Common myeloid progenitor, CD34-positive (primary cell): ENCODE data around the gene TNNT1.

Source experiments
- CTCF ChIA-PET: fragments of 350-600 bp; sonication (Branson Sonifier 250); formaldehyde crosslinking; loops from one replicate; lab custom pipeline; 2021; ENCODE audit warnings: antibody characterized with exemption; lab: Charles Lee
- POLR2A ChIA-PET: fragments of 350-600 bp; sonication (Branson Sonifier 250); formaldehyde crosslinking; loops from one replicate; lab custom pipeline; 2021; ENCODE audit warnings: antibody characterized with exemption; lab: Charles Lee
- DNase-seq, 3 donors: peaks; one replicate each; pipeline versions ENCODE4 v3.0.0 to v3.0.0-alpha.2; 2013
- H3K27ac ChIP-seq, 2 experiments: 1 replicate in 1 of 2; 2 replicates in 1 of 2; pipeline ENCODE4 v1.7.0; 2013; ENCODE audit warnings: inconsistent platforms in 2 of 2, low read length in 2 of 2, mild to moderate bottlenecking in 2 of 2, low read depth in 1 of 2, moderate library complexity in 1 of 2; ENCODE audit not compliant: severe bottlenecking in 2 of 2, insufficient read depth in 1 of 2, poor library complexity in 1 of 2
- H3K27me3 ChIP-seq, 5 experiments: replicated peaks in 2 of 5; 1 replicate in 3 of 5; 2 replicates in 2 of 5; pipeline versions ENCODE4 v1.6.1 to v1.7.0; 2013; ENCODE audit warnings: low read length in 4 of 5, mild to moderate bottlenecking in 2 of 5, moderate library complexity in 2 of 5, inconsistent platforms in 1 of 5; ENCODE audit not compliant: insufficient read depth in 5 of 5, control insufficient read depth in 4 of 5
- H3K36me3 ChIP-seq, 4 experiments: 1 replicate in 2 of 4; 2 replicates in 2 of 4; pipeline versions ENCODE4 v1.6.1 to v1.7.0; 2013; ENCODE audit warnings: low read length in 3 of 4, control low read depth in 1 of 4, mild to moderate bottlenecking in 1 of 4; ENCODE audit not compliant: control insufficient read depth in 4 of 4, insufficient read depth in 4 of 4
- H3K4me1 ChIP-seq, 4 experiments: 1 replicate in 3 of 4; 2 replicates in 1 of 4; pipeline versions ENCODE4 v1.6.1 to v1.7.1; 2013; ENCODE audit warnings: low read length in 3 of 4, mild to moderate bottlenecking in 3 of 4, control low read depth in 1 of 4, inconsistent platforms in 1 of 4, moderate library complexity in 1 of 4; ENCODE audit not compliant: control insufficient read depth in 4 of 4, insufficient read depth in 4 of 4; ENCODE audit errors: control extremely low read depth in 1 of 4
- H3K4me3 ChIP-seq, 7 experiments: 1 replicate in 4 of 7; 2 replicates in 3 of 7; pipeline versions ENCODE4 v1.5.1 to v1.7.0; 2013; ENCODE audit warnings: mild to moderate bottlenecking in 7 of 7, low read length in 6 of 7, moderate library complexity in 6 of 7, inconsistent platforms in 2 of 7, low read depth in 2 of 7, control low read depth in 1 of 7; ENCODE audit not compliant: insufficient read depth in 4 of 7, control insufficient read depth in 1 of 7; ENCODE audit errors: extremely low read depth in 1 of 7
- H3K9me3 ChIP-seq, 5 experiments: 1 replicate in 4 of 5; 2 replicates in 1 of 5; pipeline versions ENCODE4 v1.6.1 to v1.7.1; 2013; ENCODE audit warnings: low read length in 4 of 5, mild to moderate bottlenecking in 2 of 5, inconsistent platforms in 1 of 5, low read depth in 1 of 5, moderate library complexity in 1 of 5; ENCODE audit not compliant: control insufficient read depth in 4 of 5, insufficient read depth in 2 of 5; ENCODE audit errors: control extremely low read depth in 1 of 5
- WGBS: methylation state at CpG from one replicate; pipeline ENCODE4 v1.1.5; 2013; ENCODE audit not compliant: insufficient coverage; 5-methylcytosine and 5-hydroxymethylcytosine counted together

Gene TNNT1

GRCh38 chr19:55101261-55101660, 47.7 kb downstream of the TNNT1 start:
- CTCF ChIA-PET, result interaction anchor here (1.3 kb wide), 2 partner anchors 10 to 45 kb away, joined by 3 read pairs; no protein-coding TSS in a partner anchor
- H3K36me3 ChIP-seq, result peaks cover 8 to 37% (median 25%) of the 10 kb centered on the region in 4 experiments
- no peak for DNase-seq
- no peak overlapping the region for H3K27ac ChIP-seq
- POLR2A ChIA-PET, result no interaction called here
- H3K27me3 ChIP-seq, result no peaks in the 10 kb centered on the region
- WGBS, result 97% methylated on average over 7 of the region's 10 CpGs
- no peak overlapping the region for H3K4me3 ChIP-seq
- peaks cover 0 to 17% (median 9%) of the 10 kb centered on the region in 4 experiments for H3K4me1 ChIP-seq
- peaks cover 0 to 11% (median 0%) of the 10 kb centered on the region in 5 experiments for H3K9me3 ChIP-seq

DNA sequence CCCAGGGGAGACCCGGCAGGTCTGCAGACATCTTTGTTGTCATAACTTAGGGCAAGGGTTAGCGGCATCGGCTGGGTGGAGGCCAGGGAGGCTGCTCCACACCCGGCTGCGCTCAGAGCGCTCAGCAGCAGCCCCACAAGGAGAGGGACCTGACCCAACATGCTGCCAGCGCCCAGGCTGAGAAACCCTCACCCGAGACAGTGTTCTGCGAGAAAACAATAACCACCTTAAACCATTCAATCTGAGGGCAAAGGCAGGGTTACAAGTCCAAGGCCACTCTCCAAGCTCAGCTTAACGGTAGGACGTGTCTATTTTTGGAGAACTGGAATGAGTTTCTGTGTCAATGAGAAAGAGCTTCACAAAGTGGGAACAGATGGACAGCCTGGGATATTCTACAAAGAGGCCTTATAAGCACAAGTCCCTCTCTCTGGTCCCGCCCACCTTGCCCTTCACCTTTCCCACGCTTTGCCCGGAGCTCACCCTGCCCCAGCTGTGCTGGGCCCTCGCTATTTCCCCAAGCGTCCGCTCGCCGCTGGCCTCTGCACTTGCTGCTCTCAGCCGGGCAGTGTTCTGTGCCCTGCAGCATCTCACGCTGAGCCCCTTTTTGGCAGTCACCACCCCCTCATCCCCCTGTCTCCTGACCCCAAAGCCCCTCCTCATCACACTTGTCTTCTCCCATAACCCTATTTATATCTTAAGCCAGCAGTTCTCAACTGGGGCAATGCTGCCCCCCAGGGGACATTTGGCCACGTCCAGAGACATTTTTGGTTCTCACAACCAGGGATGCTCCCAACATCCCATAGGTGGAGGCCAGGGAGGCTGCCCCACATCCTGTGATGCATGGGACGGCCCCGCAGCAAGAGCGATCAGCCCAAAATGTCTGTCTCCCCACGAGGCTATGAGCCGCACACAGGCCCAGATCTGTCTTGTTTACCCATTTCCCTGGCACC, 49.2 kb downstream of the TNNT1 start:
- Histone ChIP-seq H3K9me3 (peaks cover 0 to 11% (median 0%) of the 10 kb centered on the region in 5 experiments), H3K27ac (no peak overlapping the region), H3K4me1 (peaks cover 0 to 17% (median 9%) of the 10 kb centered on the region in 4 experiments), H3K36me3 (peaks cover 8 to 47% (median 29%) of the 10 kb centered on the region in 4 experiments), H3K4me3 (no peak overlapping the region), H3K27me3 (no peaks in the 10 kb centered on the region)
- ChIA-PET CTCF (interaction anchor here (0.8 to 2.9 kb wide), 3 partner anchors 9 to 13 kb away, joined by 3 to 18 read pairs (median 3); no protein-coding TSS in a partner anchor), POLR2A (interaction anchor here (0.6 kb wide), 1 partner anchor 223 kb away, joined by 3 read pairs; no protein-coding TSS in a partner anchor)
- no peak for DNase-seq
- 96% methylated on average over 24 of the region's 27 CpGs for WGBS

DNA sequence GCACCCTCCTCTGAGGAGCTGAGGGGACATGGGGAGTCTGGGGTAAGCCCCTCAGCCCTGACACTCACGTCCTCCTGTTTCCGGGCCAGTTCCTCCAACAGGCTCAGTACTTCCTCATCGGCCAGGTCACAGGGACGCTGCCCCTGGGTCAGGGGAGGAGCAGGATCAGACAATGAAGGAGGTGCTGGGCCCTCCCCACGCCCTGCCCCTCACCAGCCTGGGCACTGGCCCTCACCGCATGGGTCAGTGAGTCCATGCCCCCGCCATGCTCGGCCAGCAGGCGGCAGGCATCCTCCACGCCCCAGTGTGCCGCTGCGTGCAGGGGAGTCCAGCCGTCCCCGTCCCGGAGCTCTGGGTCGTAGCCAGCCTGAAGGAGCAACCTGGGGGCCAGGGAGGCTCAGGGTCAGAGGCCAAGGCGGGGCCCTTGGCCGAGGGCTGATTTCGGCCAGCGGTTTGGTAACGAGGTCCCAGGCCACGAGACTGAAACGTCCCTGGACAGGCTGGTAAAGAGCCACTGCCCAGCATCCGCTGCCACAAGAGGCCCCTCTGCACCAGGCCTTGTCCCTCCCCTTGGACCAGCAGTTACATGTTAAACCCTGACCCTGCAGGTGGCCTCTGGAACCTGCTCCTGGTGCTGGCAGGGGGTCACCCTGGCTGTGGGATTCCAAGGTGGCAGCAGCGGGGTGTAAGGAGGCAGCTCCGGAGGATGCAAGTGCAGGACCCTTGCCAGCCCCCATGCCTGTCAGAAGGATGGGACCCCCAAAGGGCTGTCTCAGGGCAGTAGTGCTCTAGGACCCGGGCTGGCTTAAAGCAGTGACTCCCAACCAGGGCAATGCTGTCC, 50.1 kb downstream of the TNNT1 start:
- DNase-seq, result no peak
- no peak overlapping the region for H3K27ac ChIP-seq
- 98% methylated on average over 21 of the region's 27 CpGs for WGBS
- ChIA-PET POLR2A (interaction anchor here (0.6 to 1.8 kb wide), 2 partner anchors 19 to 222 kb away, joined by 3 to 5 read pairs; partner anchors contain the start of gene PPP1R12C), CTCF (interaction anchor here (0.7 to 2.9 kb wide), 7 partner anchors 8 to 44 kb away, joined by 3 to 18 read pairs (median 3); no protein-coding TSS in a partner anchor)
- H3K27me3 ChIP-seq, result no peaks in the 10 kb centered on the region
- H3K4me1 ChIP-seq, result peaks cover 0 to 17% (median 9%) of the 10 kb centered on the region in 4 experiments
- peaks cover 0 to 11% (median 0%) of the 10 kb centered on the region in 5 experiments for H3K9me3 ChIP-seq
- H3K4me3 ChIP-seq, result no peak overlapping the region
- peaks cover 10 to 55% (median 35%) of the 10 kb centered on the region in 4 experiments for H3K36me3 ChIP-seq

DNA sequence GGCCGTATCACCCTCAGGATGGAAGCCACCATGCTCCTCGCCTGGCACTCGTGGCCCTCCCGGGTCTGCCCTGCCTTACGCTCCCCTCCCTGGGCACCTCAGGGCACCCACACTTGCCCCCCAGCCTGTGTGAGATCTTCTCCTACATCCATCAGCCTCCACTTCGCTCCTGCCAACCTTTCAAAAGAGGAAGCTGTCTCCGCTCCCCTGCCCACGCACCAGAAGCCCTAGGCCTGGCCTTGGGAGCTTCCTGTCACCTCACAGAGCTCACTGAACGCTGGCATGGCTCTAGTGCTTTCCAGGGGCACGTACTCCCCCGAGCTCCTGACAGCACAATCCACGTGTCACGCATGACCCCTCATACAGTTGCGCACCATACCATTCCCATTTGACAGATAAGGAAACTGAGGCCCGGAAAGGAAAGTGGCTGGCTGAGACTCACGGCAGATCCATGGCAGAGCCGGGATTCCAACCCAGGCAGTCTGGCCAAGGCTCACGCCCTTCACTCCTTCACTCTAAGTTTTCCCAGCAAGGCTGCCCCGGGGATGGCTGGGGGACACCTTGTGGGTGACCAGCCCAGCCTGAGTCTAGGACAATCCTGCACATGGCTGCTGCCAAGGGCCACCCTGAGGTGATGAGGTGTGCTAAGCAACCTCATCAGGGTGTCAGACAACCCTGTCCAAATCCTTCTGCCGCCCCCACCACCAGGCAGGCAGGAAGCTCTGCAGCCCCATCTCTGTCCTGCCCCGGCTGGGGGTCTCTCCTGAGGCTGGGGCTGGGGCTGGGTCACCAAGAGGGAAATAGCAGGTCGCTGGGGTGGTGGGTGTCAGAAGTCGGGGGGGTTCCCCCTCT, 50.9 kb downstream of the TNNT1 start:
- peaks cover 0 to 5% (median 0%) of the 10 kb centered on the region in 5 experiments for H3K9me3 ChIP-seq
- no peak overlapping the region for H3K27ac ChIP-seq
- no peak overlapping the region for H3K4me3 ChIP-seq
- no peaks in the 10 kb centered on the region for H3K27me3 ChIP-seq
- peaks cover 0 to 17% (median 9%) of the 10 kb centered on the region in 4 experiments for H3K4me1 ChIP-seq
- peaks cover 10 to 50% (median 29%) of the 10 kb centered on the region in 4 experiments for H3K36me3 ChIP-seq
- WGBS, result 75% methylated on average over 19 of the region's 23 CpGs
- peak in 2 of 3 donors; percentile 26 to 65 for DNase-seq
- ChIA-PET CTCF (interaction anchor here (0.7 to 2.9 kb wide), 6 partner anchors 9 to 221 kb away, joined by 3 to 18 read pairs (median 4); no protein-coding TSS in a partner anchor), POLR2A (interaction anchor here (1.8 kb wide), 1 partner anchor 20 kb away, joined by 5 read pairs; the partner anchor contains the start of gene PPP1R12C)

DNA sequence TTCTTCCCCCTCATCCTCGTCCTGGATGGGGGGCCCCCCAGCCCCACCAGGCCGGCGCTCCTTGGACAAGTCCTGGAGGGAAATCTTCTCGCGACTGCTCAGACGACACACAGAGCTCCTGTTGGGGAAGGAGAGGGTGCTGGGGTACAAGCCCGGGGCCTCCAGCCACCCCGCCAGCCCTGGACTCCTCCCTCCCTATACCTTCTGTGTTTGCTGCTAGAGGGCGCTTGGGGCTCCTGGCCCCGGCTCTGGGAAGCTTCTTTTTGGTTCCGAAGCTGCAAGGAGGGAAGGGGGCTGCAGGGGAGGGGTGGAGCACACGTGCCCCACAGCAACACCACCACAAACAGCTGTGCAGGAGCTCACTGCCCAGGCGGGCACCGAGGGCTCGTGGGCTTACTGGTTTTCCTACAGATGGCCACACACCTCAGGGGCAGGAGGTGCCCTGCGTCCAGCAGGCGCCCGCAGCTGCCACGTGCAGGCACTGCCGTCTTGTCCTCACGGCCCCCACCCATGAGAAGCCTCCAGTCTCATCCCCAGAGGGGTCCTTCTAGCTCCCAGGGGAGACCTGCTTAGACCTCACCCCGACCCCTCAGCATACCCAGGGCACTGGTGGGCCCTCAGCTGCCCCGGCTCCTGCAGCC, 52.8 kb downstream of the TNNT1 start:
- 91% methylated on average over 14 of the region's 23 CpGs for WGBS
- CTCF ChIA-PET, result no interaction called here
- peaks cover 0 to 17% (median 9%) of the 10 kb centered on the region in 4 experiments for H3K4me1 ChIP-seq
- H3K9me3 ChIP-seq, result no peaks in the 10 kb centered on the region
- no peak overlapping the region for H3K4me3 ChIP-seq
- H3K27ac ChIP-seq, result no peak overlapping the region
- POLR2A ChIA-PET, result no interaction called here
- no peaks in the 10 kb centered on the region for H3K27me3 ChIP-seq
- DNase-seq, result no peak
- peaks cover 5 to 48% (median 33%) of the 10 kb centered on the region in 4 experiments for H3K36me3 ChIP-seq
